ENCODE measurements around the gene CENPT.

CENPT gene

GRCh38 chr16:67805718-67806427, 41.6 kb downstream of the CENPT start:
- no peak for DNase-seq

- peak; percentile 38 for DNase-seq
Measured at GRCh38 chr16:67804853-67805542, 42.5 kb downstream of the CENPT start.

GRCh38 chr16:67803894-67804293, 43.6 kb downstream of the CENPT start:
- DNase-seq, result peak; percentile 85

GRCh38 chr16:67801883-67802282, 45.6 kb downstream of the CENPT start:
- DNase-seq, result no peak

- DNase-seq, result no peak
Measured at GRCh38 chr16:67801241-67801640, 46.3 kb downstream of the CENPT start.

- peak; percentile 86 for DNase-seq
Measured at GRCh38 chr16:67800338-67800926, 47.1 kb downstream of the CENPT start.

GRCh38 chr16:67796099-67796718, 51.3 kb downstream of the CENPT start:
- DNase-seq, result no peak

- DNase-seq, result peak; percentile 86
Measured at GRCh38 chr16:67790071-67790470, 57.4 kb downstream of the CENPT start.

GRCh38 chr16:67786491-67786890, 61.0 kb downstream of the CENPT start:
- DNase-seq, result no peak

GRCh38 chr16:67783353-67783725, 64.2 kb downstream of the CENPT start:
- DNase-seq, result no peak

- DNase-seq, result no peak
Measured at GRCh38 chr16:67782567-67783352, 64.7 kb downstream of the CENPT start.

- DNase-seq, result no peak
Measured at GRCh38 chr16:67781565-67781921, 66.0 kb downstream of the CENPT start.

- DNase-seq, result no peak
Measured at GRCh38 chr16:67780847-67781564, 66.5 kb downstream of the CENPT start.

- DNase-seq, result no peak
Measured at GRCh38 chr16:67779256-67780014, 68.1 kb downstream of the CENPT start.

Data from inflammatory macrophage treated with lipopolysaccharide for 4 hours (primary cell).